H1 (cell line): ENCODE results near the gene HAVCR1. TPM values are rescaled to one million over a fixed set of nuclear protein-coding genes. Genes with fewer than 3 reads are reported as not detected.

Experiments
- CTCF ChIA-PET: fragments of 300-600 bp; sonication (Branson Sonifier 250); formaldehyde crosslinking; loops from one replicate; lab custom pipeline; 2021; ENCODE audit not compliant: partially characterized antibody; lab: Charles Lee
- POLR2A ChIA-PET: fragments of 300-600 bp; sonication (Branson Sonifier 250); formaldehyde crosslinking; loops from one replicate; lab custom pipeline; 2021; ENCODE audit warnings: inconsistent platforms; ENCODE audit not compliant: partially characterized antibody; lab: Charles Lee
- DNase-seq, 2 experiments: peaks; one replicate each; pipeline versions ENCODE4 v3.0.0 to v3.0.0-alpha.2; 2010 to 2022; ENCODE audit warnings: low spot score in 2 of 2, low read depth in 1 of 2, mixed read lengths in 1 of 2
- FAIRE-seq: peaks from 2 replicates; lab custom pipeline; 2011; peaks lifted over from hg19 to GRCh38; lab: Jason Lieb, UNC
- H2AFZ ChIP-seq: 2 replicates; pipeline ENCODE4 v1.8.1; 2012; ENCODE audit warnings: low read length, inconsistent platforms
- H2AK5ac ChIP-seq: 2 replicates; pipeline ENCODE4 v1.6.1; 2013; ENCODE audit warnings: low read depth, low read length
- H2BK120ac ChIP-seq: replicated peaks from 2 replicates; pipeline ENCODE3; 2013; ENCODE audit warnings: low read depth, low read length, inconsistent platforms
- H2BK12ac ChIP-seq: 2 replicates; pipeline ENCODE4 v1.6.1; 2013; ENCODE audit warnings: low read depth, low read length
- H2BK15ac ChIP-seq: 2 replicates; pipeline ENCODE4 v1.6.1; 2013; ENCODE audit warnings: low read length
- H2BK20ac ChIP-seq: 2 replicates; pipeline ENCODE4 v1.6.1; 2013; ENCODE audit warnings: low read length
- H2BK5ac ChIP-seq: 2 replicates; pipeline ENCODE4 v1.6.1; 2013; ENCODE audit warnings: low read depth, low read length
- H3K14ac ChIP-seq: 2 replicates; pipeline ENCODE4 v1.6.1; 2013; ENCODE audit warnings: inconsistent platforms; ENCODE audit not compliant: insufficient read length
- H3K18ac ChIP-seq: 2 replicates; pipeline ENCODE4 v1.6.1; 2013; ENCODE audit warnings: low read length; ENCODE audit errors: extremely low read depth
- H3K23ac ChIP-seq: 2 replicates; pipeline ENCODE4 v1.6.1; 2013; ENCODE audit warnings: inconsistent platforms; ENCODE audit not compliant: insufficient read length
- H3K23me2 ChIP-seq: 2 replicates; pipeline ENCODE4 v1.6.1; 2013; ENCODE audit warnings: low read depth, low read length
- H3K27ac ChIP-seq: 2 replicates; pipeline ENCODE4 v1.6.1; 2011; ENCODE audit warnings: low read depth, low read length, inconsistent platforms
- H3K27me3 ChIP-seq, 4 experiments: replicated peaks in 1 of 4; 1 replicate in 1 of 4; 2 replicates in 3 of 4; pipeline versions ENCODE4 v1.6.1 to v1.8.1; 2011 to 2013; ENCODE audit warnings: low read length in 3 of 4, mild to moderate bottlenecking in 3 of 4, inconsistent platforms in 2 of 4, mixed read lengths in 2 of 4, moderate library complexity in 1 of 4; ENCODE audit not compliant: control insufficient read depth in 3 of 4, insufficient read depth in 3 of 4; ENCODE audit errors: extremely low read depth in 1 of 4
- H3K36me3 ChIP-seq, 4 experiments: 2 replicates each; pipeline versions ENCODE4 v1.6.1 to v1.8.1; 2011 to 2013; ENCODE audit warnings: mild to moderate bottlenecking in 4 of 4, low read length in 3 of 4, moderate library complexity in 2 of 4, control low read depth in 1 of 4, inconsistent platforms in 1 of 4; ENCODE audit not compliant: insufficient read depth in 4 of 4, control insufficient read depth in 2 of 4
- H3K4ac ChIP-seq: replicated peaks from 2 replicates; pipeline ENCODE3; 2013; ENCODE audit warnings: low read length, low read depth, mixed read lengths, inconsistent platforms; ENCODE audit not compliant: insufficient read length
- H3K4me1 ChIP-seq, 4 experiments: replicated peaks in 1 of 4; 1 replicate in 1 of 4; 2 replicates in 3 of 4; pipeline versions ENCODE4 v1.6.1 to v1.8.1; 2011 to 2013; ENCODE audit warnings: low read length in 3 of 4, inconsistent platforms in 2 of 4, mixed read lengths in 1 of 4; ENCODE audit not compliant: insufficient read depth in 4 of 4, control insufficient read depth in 3 of 4
- H3K4me2 ChIP-seq, 2 experiments: 2 replicates each; pipeline versions ENCODE4 v1.6.1 to v1.8.1; 2011 to 2013; ENCODE audit warnings: low read depth in 2 of 2, low read length in 2 of 2, control low read depth in 1 of 2, inconsistent platforms in 1 of 2, mild to moderate bottlenecking in 1 of 2; ENCODE audit not compliant: insufficient read depth in 1 of 2
- H3K4me3 ChIP-seq, 4 experiments: fragments of 200-600, 300-600 bp in 1 of 4; sonication (generic), shearing (Covaris generic), sonication (Bioruptor Twin) in 1 of 4; 2 replicates each; pipeline versions ENCODE4 v1.5.1 to v1.8.1; 2011 to 2016; ENCODE audit warnings: low read length in 4 of 4, low read depth in 3 of 4, control low read depth in 2 of 4, inconsistent platforms in 2 of 4, mild to moderate bottlenecking in 2 of 4, mixed read lengths in 1 of 4, moderate library complexity in 1 of 4; ENCODE audit not compliant: insufficient read depth in 2 of 4; ENCODE audit errors: extremely low read depth in 1 of 4
- H3K56ac ChIP-seq: replicated peaks from 2 replicates; pipeline ENCODE3; 2013; ENCODE audit warnings: low read depth, mild to moderate bottlenecking, mixed read lengths, low read length, inconsistent platforms; ENCODE audit not compliant: insufficient read length
- H3K79me1 ChIP-seq: 2 replicates; pipeline ENCODE4 v1.6.1; 2013; ENCODE audit warnings: low read depth, low read length, control low read depth
- H3K79me2 ChIP-seq, 2 experiments: 2 replicates each; pipeline versions ENCODE4 v1.6.1 to v1.8.1; 2012 to 2013; ENCODE audit warnings: low read length in 2 of 2, mild to moderate bottlenecking in 2 of 2, inconsistent platforms in 1 of 2; ENCODE audit not compliant: insufficient read depth in 2 of 2, control insufficient read depth in 1 of 2
- H3K9ac ChIP-seq, 4 experiments: replicated peaks in 1 of 4; 1 replicate in 1 of 4; 2 replicates in 3 of 4; pipeline versions ENCODE4 v1.6.1 to v1.8.1; 2011 to 2013; ENCODE audit warnings: low read depth in 3 of 4, low read length in 3 of 4, control low read depth in 2 of 4, mild to moderate bottlenecking in 2 of 4, moderate library complexity in 2 of 4, inconsistent platforms in 1 of 4; ENCODE audit errors: extremely low read depth in 1 of 4
- H3K9me3 ChIP-seq, 2 experiments: 2 replicates each; pipeline versions ENCODE4 v1.6.1 to v1.8.1; 2012 to 2013; ENCODE audit warnings: mild to moderate bottlenecking in 2 of 2, moderate library complexity in 2 of 2, control low read depth in 1 of 2, inconsistent platforms in 1 of 2, low read depth in 1 of 2, low read length in 1 of 2, mixed read lengths in 1 of 2; ENCODE audit not compliant: insufficient read depth in 2 of 2
- H4K20me1 ChIP-seq, 2 experiments: replicated peaks in 1 of 2; 2 replicates each; pipeline versions ENCODE3 to v1.8.1; 2011 to 2013; ENCODE audit warnings: inconsistent platforms in 2 of 2, low read length in 2 of 2, mild to moderate bottlenecking in 1 of 2; ENCODE audit not compliant: insufficient read depth in 2 of 2, control insufficient read depth in 1 of 2
- H4K5ac ChIP-seq: 2 replicates; pipeline ENCODE4 v1.6.1; 2013; ENCODE audit warnings: low read length, low read depth, mixed read lengths, inconsistent platforms; ENCODE audit not compliant: insufficient read length
- H4K8ac ChIP-seq: 2 replicates; pipeline ENCODE4 v1.8.0; 2013; ENCODE audit warnings: mild to moderate bottlenecking, moderate library complexity, low read length, inconsistent platforms; ENCODE audit not compliant: insufficient read depth; ENCODE audit errors: extremely low read depth
- H4K91ac ChIP-seq: replicated peaks from 2 replicates; pipeline ENCODE3; 2013; ENCODE audit warnings: low read length, mixed read lengths, inconsistent platforms; ENCODE audit not compliant: insufficient read length
- BACH1 ChIP-seq: IDR thresholded peaks from 2 replicates; pipeline ENCODE4 v1.6.1; 2012; ENCODE audit warnings: low read length, improper control_type of control experiment
- BCL11A ChIP-seq, 2 experiments: IDR thresholded peaks; one replicate each; pipeline ENCODE4 v1.6.1; 2011; ENCODE audit warnings: low read depth in 2 of 2, low read length in 2 of 2, mild to moderate bottlenecking in 2 of 2
- CTBP2 ChIP-seq: IDR thresholded peaks from 2 replicates; pipeline ENCODE4 v1.7.0; 2011; ENCODE audit warnings: borderline replicate concordance, mild to moderate bottlenecking, moderate library complexity, mixed read lengths, low read length; ENCODE audit not compliant: insufficient read depth, insufficient read length
- GTF2F1 ChIP-seq: IDR thresholded peaks from 2 replicates; pipeline ENCODE4 v1.6.1; 2012; ENCODE audit warnings: low read depth, low read length, improper control_type of control experiment, borderline replicate concordance
- HDAC6 ChIP-seq: IDR thresholded peaks from one replicate; pipeline ENCODE4 v1.7.1; 2012; ENCODE audit warnings: low read depth, mild to moderate bottlenecking, inconsistent platforms, low read length, moderate library complexity
- JUN ChIP-seq: IDR thresholded peaks from 2 replicates; pipeline ENCODE4 v1.6.1; 2011; ENCODE audit warnings: low read depth, mild to moderate bottlenecking, improper control_type of control experiment, low read length
- MAX ChIP-seq: IDR thresholded peaks from 2 replicates; pipeline ENCODE4 v1.6.1; 2012; ENCODE audit warnings: inconsistent platforms
- NRF1 ChIP-seq: IDR thresholded peaks from 2 replicates; pipeline ENCODE4 v1.6.1; 2011; ENCODE audit warnings: mild to moderate bottlenecking, low read depth, low read length, improper control_type of control experiment
- POLR2A ChIP-seq, 2 experiments: IDR thresholded peaks; 1 replicate in 1 of 2; 2 replicates in 1 of 2; pipeline ENCODE4 v1.6.1; 2011; ENCODE audit warnings: low read depth in 2 of 2, low read length in 2 of 2, mild to moderate bottlenecking in 2 of 2; ENCODE audit errors: control extremely low read depth in 1 of 2
- RNF2 ChIP-seq: fragments of 200-900, 300-1000 bp; sonication (generic); IDR thresholded peaks from 2 replicates; pipeline ENCODE4 v1.7.1; 2016; ENCODE audit warnings: borderline replicate concordance, low read depth, mild to moderate bottlenecking, antibody characterized with exemption, low read length; ENCODE audit not compliant: poor library complexity, severe bottlenecking; ENCODE audit errors: missing control alignments
- SIRT6 ChIP-seq: IDR thresholded peaks from one replicate; pipeline ENCODE4 v1.7.1; 2012; ENCODE audit warnings: low read length, inconsistent platforms
- SP4 ChIP-seq: IDR thresholded peaks from 2 replicates; pipeline ENCODE4 v1.6.1; 2012; ENCODE audit warnings: low read length, inconsistent platforms
- TAF7 ChIP-seq: optimal IDR thresholded peaks from 2 replicates; pipeline ENCODE3; 2011; ENCODE audit warnings: low read depth, mild to moderate bottlenecking, inconsistent platforms, low read length, moderate library complexity, borderline replicate concordance
- TCF12 ChIP-seq: IDR thresholded peaks from 2 replicates; pipeline ENCODE4 v1.6.1; 2011; ENCODE audit warnings: low read depth, mild to moderate bottlenecking, low read length
- ZNF274 ChIP-seq: IDR thresholded peaks from 2 replicates; pipeline ENCODE4 v1.7.0; 2012; ENCODE audit warnings: low read length, borderline replicate concordance; ENCODE audit errors: extremely low read depth
- WGBS, 2 experiments: shearing (Covaris generic) in 1 of 2; methylation state at CpG; one replicate each; pipeline versions ENCODE4 v1.1.6 to v1.1.7; 2013 to 2015; ENCODE audit warnings: low lambda C conversion rate in 2 of 2, mixed read lengths in 2 of 2, inconsistent platforms in 1 of 2, low coverage in 1 of 2, missing lambda C conversion rate in 1 of 2; ENCODE audit not compliant: insufficient replicate concordance in 2 of 2, insufficient coverage in 1 of 2, insufficient read length in 1 of 2; ENCODE audit errors: extremely low coverage in 1 of 2, missing lambda C conversion rate in 1 of 2; 5-methylcytosine and 5-hydroxymethylcytosine counted together
- polyA plus RNA-seq, 7 experiments: library from polyadenylated mRNA; depleted of rRNA in 3 of 7; stranded (reverse) in 5 of 7; unstranded in 2 of 7; fragments of >200 nt in 5 of 7; fragments of 200-250 nt in 2 of 7; gene quantifications; 1 replicate in 5 of 7; 2 replicates in 1 of 7; 4 replicates in 1 of 7; pipeline versions ENCODE4 v1.2.1 to v1.2.3, GENCODE V29; 2011 to 2013; ENCODE audit warnings: missing spikeins in 2 of 7, mixed read lengths in 2 of 7
- total RNA-seq: library from RNA; stranded (reverse); fragmentation: NEBNext Ultra II Directional; extraction: Animal tissue kit (Norgen Biotek cat#: 25700); gene quantifications from 2 replicates; pipeline ENCODE4 v1.2.1, GENCODE V29; 2021

Gene HAVCR1
- total and polyA plus RNA-seq, 2 of the 8 experiments (the other 6 are each of a cell fraction or from before 2014, with no cell fraction given): not detected

DNA sequence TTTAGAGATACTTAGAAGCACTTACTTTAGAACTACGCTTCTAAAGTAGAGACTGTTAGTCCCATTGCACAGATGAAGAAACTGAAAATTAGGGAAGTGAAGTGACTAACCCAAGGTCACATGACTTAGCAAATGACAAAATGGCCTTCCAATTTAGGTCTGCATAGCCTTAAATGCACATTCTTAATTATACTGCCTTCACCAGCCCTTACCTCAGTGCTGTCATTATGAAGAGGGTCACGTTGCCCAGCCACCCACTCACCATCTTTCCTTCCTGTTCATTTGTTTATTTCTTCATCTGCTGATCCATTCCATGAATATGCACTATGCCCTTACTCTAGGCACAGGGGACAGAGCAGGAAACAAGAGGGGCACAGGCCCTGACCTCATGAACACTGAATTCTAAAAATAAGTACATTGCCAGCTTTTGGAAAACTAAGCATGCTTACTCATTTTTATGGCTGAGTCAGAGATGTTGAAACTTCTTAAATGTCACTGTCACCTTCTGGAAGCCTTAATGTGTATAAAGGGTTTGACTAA, 41.3 kb upstream of the HAVCR1 start:
- ChIA-PET CTCF (no interaction called here), POLR2A (no interaction called here)
- Histone ChIP-seq H3K56ac (no peak overlapping the region), H3K9ac (no peak overlapping the region), H3K79me2 (no peaks in the 10 kb centered on the region), H2BK5ac (no peak overlapping the region), H3K4me3 (no peak overlapping the region), H3K27me3 (no peaks in the 10 kb centered on the region), H4K5ac (no peak overlapping the region), H4K8ac (no peak overlapping the region), H3K23me2 (no peaks in the 10 kb centered on the region; the same call in 1 of the 2 replicates), H3K14ac (no peak overlapping the region), H2AFZ (no peak overlapping the region), H4K20me1 (no peaks in the 10 kb centered on the region), H2BK12ac (no peak overlapping the region), H2BK120ac (no peak overlapping the region), H4K91ac (no peak overlapping the region), H3K23ac (no peak overlapping the region), H3K9me3 (no peaks in the 10 kb centered on the region), H3K4me1 (no peaks in the 10 kb centered on the region), H2BK20ac (no peak overlapping the region), H3K4ac (no peak overlapping the region), H3K79me1 (no peaks in the 10 kb centered on the region), H3K36me3 (no peaks in the 10 kb centered on the region), H3K27ac (no peak overlapping the region), H2AK5ac (no peak overlapping the region), H3K18ac (no peak overlapping the region), H3K4me2 (no peak overlapping the region), H2BK15ac (no peak overlapping the region)
- WGBS, 2 experiments: 95% methylated on average over 2 of the region's 2 CpGs; no CpG with 5 or more reads in 1 of the 2 experiments
- DNase-seq: no peak
- FAIRE-seq: no peak
- TF ChIP-seq BACH1 (no peak), GTF2F1 (no peak), POLR2A (IDR thresholded peaks at IDR 0.05; ENCODE audit: control extremely low read depth in 1 of 2, low read depth in 2 of 2, low read length in 2 of 2) (no peak), NRF1 (no peak), MAX (no peak), SIRT6 (no peak), ZNF274 (no peak), JUN (no peak), TAF7 (no peak), RNF2 (no peak), BCL11A (IDR thresholded peaks at IDR 0.05; ENCODE audit: low read depth in 2 of 2, low read length in 2 of 2) (no peak), HDAC6 (no peak), TCF12 (no peak), SP4 (no peak), CTBP2 (no peak)
